NT2/D1 (cell line): ENCODE results near the gene PPP1R14D.

Source experiments
- YY1 ChIP-seq: IDR thresholded peaks from 2 replicates; pipeline ENCODE4 v1.6.1; 2011; ENCODE audit not compliant: insufficient read length, insufficient read depth
- ZNF274 ChIP-seq: IDR thresholded peaks from 2 replicates; pipeline ENCODE4 v1.6.1; 2011; ENCODE audit warnings: mild to moderate bottlenecking, low read depth, low read length

- TF ChIP-seq YY1 (no peak), ZNF274 (no peak)
Observed at GRCh38 chr15:40803076-40803475, 25.4 kb downstream of the PPP1R14D start.
